ENCODE data around the gene SERPINE1.
"Not testable (repeated sequence)": the region's sequence is repeated elsewhere in the genome, so short reads cannot be mapped to it uniquely, and the experiment has no call there.

SERPINE1 gene

GRCh38 chr7:101102026-101102425 is 24.9 kb upstream of the SERPINE1 start:
- DNase-seq (ENCODE audit: low spot score): no peak

- DNase-seq (ENCODE audit: low spot score): not testable (repeated sequence)
Observed at GRCh38 chr7:101103701-101104100, 23.2 kb upstream of the SERPINE1 start.

- DNase-seq (ENCODE audit: low spot score): no peak
Observed at GRCh38 chr7:101104193-101104713, 22.7 kb upstream of the SERPINE1 start.

GRCh38 chr7:101104799-101105198 is 22.1 kb upstream of the SERPINE1 start:
- no peak for DNase-seq (ENCODE audit: low spot score)

- DNase-seq (ENCODE audit: low spot score): not testable (repeated sequence)
Observed at GRCh38 chr7:101105248-101105647, 21.7 kb upstream of the SERPINE1 start.

GRCh38 chr7:101106386-101106785 is 20.5 kb upstream of the SERPINE1 start:
- no peak for DNase-seq (ENCODE audit: low spot score)

- DNase-seq (ENCODE audit: low spot score): no peak
Observed at GRCh38 chr7:101108330-101108857, 18.5 kb upstream of the SERPINE1 start.

- no peak for DNase-seq (ENCODE audit: low spot score)
Observed at GRCh38 chr7:101108961-101109360, 17.9 kb upstream of the SERPINE1 start.

GRCh38 chr7:101109368-101109767 is 17.5 kb upstream of the SERPINE1 start:
- DNase-seq (ENCODE audit: low spot score): no peak

GRCh38 chr7:101111261-101111660 is 15.6 kb upstream of the SERPINE1 start:
- no peak for DNase-seq (ENCODE audit: low spot score)

GRCh38 chr7:101112233-101112632 is 14.7 kb upstream of the SERPINE1 start:
- no peak for DNase-seq (ENCODE audit: low spot score)

GRCh38 chr7:101113140-101113539 is 13.8 kb upstream of the SERPINE1 start:
- DNase-seq (ENCODE audit: low spot score): not testable (repeated sequence)

GRCh38 chr7:101113836-101114235 is 13.1 kb upstream of the SERPINE1 start:
- no peak for DNase-seq (ENCODE audit: low spot score)

GRCh38 chr7:101114492-101114891 is 12.4 kb upstream of the SERPINE1 start:
- DNase-seq (ENCODE audit: low spot score): no peak

GRCh38 chr7:101115215-101115614 is 11.7 kb upstream of the SERPINE1 start:
- DNase-seq (ENCODE audit: low spot score): no peak

- no peak for DNase-seq (ENCODE audit: low spot score)
Observed at GRCh38 chr7:101116898-101117297, 10.0 kb upstream of the SERPINE1 start.

- DNase-seq (ENCODE audit: low spot score): no peak
Observed at GRCh38 chr7:101118856-101119255, 8.0 kb upstream of the SERPINE1 start.

- no peak for DNase-seq (ENCODE audit: low spot score)
Observed at GRCh38 chr7:101119876-101120275, 7.0 kb upstream of the SERPINE1 start.

GRCh38 chr7:101120315-101120714 is 6.6 kb upstream of the SERPINE1 start:
- no peak for DNase-seq (ENCODE audit: low spot score)

- DNase-seq (ENCODE audit: low spot score): not testable (repeated sequence)
Observed at GRCh38 chr7:101121631-101121990, 5.3 kb upstream of the SERPINE1 start.

GRCh38 chr7:101121991-101122932 is 4.6 kb upstream of the SERPINE1 start:
- no peak for DNase-seq (ENCODE audit: low spot score)

- DNase-seq (ENCODE audit: low spot score): no peak
Observed at GRCh38 chr7:101122933-101123702, 3.8 kb upstream of the SERPINE1 start.

GRCh38 chr7:101123703-101124068 is 3.2 kb upstream of the SERPINE1 start:
- DNase-seq (ENCODE audit: low spot score): no peak

Data from ecto neural progenitor cell (in vitro differentiated cells).